ENCODE data around the gene ASAP2.

GRCh38 chr2:9322576-9322975, 116.0 kb downstream of the ASAP2 start:
- TF ChIP-seq, protein P1, sequence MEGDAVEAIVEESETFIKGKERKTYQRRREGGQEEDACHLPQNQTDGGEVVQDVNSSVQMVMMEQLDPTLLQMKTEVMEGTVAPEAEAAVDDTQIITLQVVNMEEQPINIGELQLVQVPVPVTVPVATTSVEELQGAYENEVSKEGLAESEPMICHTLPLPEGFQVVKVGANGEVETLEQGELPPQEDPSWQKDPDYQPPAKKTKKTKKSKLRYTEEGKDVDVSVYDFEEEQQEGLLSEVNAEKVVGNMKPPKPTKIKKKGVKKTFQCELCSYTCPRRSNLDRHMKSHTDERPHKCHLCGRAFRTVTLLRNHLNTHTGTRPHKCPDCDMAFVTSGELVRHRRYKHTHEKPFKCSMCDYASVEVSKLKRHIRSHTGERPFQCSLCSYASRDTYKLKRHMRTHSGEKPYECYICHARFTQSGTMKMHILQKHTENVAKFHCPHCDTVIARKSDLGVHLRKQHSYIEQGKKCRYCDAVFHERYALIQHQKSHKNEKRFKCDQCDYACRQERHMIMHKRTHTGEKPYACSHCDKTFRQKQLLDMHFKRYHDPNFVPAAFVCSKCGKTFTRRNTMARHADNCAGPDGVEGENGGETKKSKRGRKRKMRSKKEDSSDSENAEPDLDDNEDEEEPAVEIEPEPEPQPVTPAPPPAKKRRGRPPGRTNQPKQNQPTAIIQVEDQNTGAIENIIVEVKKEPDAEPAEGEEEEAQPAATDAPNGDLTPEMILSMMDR (IDR thresholded peaks at IDR 0.05) = no peak
- TF ChIP-seq IRF2 (CRISPR knock-in tag; IDR thresholded peaks at IDR 0.05; ENCODE audit: borderline replicate concordance, low read depth) (no peak), ATF6 (CRISPR knock-in tag; IDR thresholded peaks at IDR 0.05) (no peak), ETV6 (CRISPR knock-in tag; IDR thresholded peaks at IDR 0.05) (no peak), AFF4 (CRISPR knock-in tag; IDR thresholded peaks at IDR 0.05; ENCODE audit: borderline replicate concordance) (no peak), TCF7 (CRISPR knock-in tag; IDR thresholded peaks at IDR 0.05; ENCODE audit: low read depth) (no peak), ZNF138 (CRISPR knock-in tag; conservative IDR thresholded peaks at IDR 0.05) (no peak), NFYB (CRISPR knock-in tag; conservative IDR thresholded peaks at IDR 0.05; ENCODE audit: low read depth) (no peak), TP53 (CRISPR knock-in tag; IDR thresholded peaks at IDR 0.05) (no peak), ZNF121 (CRISPR knock-in tag; IDR thresholded peaks at IDR 0.05) (no peak), TEAD4 (CRISPR knock-in tag; IDR thresholded peaks at IDR 0.05) (no peak), MAX (CRISPR knock-in tag; IDR thresholded peaks at IDR 0.05) (no peak)
- TF ChIP-seq, protein P2, sequence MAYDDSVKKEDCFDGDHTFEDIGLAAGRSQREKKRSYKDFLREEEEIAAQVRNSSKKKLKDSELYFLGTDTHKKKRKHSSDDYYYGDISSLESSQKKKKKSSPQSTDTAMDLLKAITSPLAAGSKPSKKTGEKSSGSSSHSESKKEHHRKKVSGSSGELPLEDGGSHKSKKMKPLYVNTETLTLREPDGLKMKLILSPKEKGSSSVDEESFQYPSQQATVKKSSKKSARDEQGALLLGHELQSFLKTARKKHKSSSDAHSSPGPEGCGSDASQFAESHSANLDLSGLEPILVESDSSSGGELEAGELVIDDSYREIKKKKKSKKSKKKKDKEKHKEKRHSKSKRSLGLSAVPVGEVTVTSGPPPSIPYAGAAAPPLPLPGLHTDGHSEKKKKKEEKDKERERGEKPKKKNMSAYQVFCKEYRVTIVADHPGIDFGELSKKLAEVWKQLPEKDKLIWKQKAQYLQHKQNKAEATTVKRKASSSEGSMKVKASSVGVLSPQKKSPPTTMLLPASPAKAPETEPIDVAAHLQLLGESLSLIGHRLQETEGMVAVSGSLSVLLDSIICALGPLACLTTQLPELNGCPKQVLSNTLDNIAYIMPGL (CRISPR knock-in tag; IDR thresholded peaks at IDR 0.05) = no peak
- TF ChIP-seq, protein P3, sequence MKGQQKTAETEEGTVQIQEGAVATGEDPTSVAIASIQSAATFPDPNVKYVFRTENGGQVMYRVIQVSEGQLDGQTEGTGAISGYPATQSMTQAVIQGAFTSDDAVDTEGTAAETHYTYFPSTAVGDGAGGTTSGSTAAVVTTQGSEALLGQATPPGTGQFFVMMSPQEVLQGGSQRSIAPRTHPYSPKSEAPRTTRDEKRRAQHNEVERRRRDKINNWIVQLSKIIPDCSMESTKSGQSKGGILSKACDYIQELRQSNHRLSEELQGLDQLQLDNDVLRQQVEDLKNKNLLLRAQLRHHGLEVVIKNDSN (CRISPR knock-in tag; IDR thresholded peaks at IDR 0.05) = no peak

Measured in WTC11 (cell line).